ENCODE measurements around the gene HRK.

DNA sequence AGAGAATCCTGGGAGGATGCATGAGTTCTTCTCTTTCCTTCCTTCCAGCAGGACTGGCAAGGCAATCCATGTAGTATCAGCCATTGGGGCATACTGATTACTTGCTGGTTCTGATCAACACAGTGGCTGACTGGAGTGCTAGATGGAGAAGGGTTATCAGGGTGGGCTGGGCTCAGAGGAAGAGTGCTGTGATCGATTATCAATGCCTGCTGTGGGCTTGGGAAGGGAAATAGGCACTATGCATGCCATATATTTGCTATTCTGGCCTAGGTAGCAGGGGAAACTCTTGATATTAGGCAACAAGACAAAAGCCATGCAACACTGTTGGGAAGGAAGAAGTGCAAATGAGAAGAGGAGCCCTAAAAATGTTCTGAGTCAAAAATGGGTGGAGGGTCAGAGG is 45.8 kb downstream of the HRK start:
- TF ChIP-seq, protein P1, sequence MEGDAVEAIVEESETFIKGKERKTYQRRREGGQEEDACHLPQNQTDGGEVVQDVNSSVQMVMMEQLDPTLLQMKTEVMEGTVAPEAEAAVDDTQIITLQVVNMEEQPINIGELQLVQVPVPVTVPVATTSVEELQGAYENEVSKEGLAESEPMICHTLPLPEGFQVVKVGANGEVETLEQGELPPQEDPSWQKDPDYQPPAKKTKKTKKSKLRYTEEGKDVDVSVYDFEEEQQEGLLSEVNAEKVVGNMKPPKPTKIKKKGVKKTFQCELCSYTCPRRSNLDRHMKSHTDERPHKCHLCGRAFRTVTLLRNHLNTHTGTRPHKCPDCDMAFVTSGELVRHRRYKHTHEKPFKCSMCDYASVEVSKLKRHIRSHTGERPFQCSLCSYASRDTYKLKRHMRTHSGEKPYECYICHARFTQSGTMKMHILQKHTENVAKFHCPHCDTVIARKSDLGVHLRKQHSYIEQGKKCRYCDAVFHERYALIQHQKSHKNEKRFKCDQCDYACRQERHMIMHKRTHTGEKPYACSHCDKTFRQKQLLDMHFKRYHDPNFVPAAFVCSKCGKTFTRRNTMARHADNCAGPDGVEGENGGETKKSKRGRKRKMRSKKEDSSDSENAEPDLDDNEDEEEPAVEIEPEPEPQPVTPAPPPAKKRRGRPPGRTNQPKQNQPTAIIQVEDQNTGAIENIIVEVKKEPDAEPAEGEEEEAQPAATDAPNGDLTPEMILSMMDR (IDR thresholded peaks at IDR 0.05; ENCODE audit: low read depth, low read length) = no peak
- TF ChIP-seq POLR2A (IDR thresholded peaks at IDR 0.05; ENCODE audit: extremely low read depth, insufficient read length) (no peak), MYC (IDR thresholded peaks at IDR 0.05; ENCODE audit: low read depth, low read length) (no peak)
- TF ChIP-seq, protein P2, sequence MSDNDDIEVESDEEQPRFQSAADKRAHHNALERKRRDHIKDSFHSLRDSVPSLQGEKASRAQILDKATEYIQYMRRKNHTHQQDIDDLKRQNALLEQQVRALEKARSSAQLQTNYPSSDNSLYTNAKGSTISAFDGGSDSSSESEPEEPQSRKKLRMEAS (IDR thresholded peaks at IDR 0.05; ENCODE audit: low read depth, low read length) = no peak

Data from NB4 (cell line).